Gastroesophageal sphincter (tissue), 4 donors: ENCODE measurements around the gene CERT1. TPM values are rescaled to one million over a fixed set of nuclear protein-coding genes. Genes with fewer than 3 reads are reported as not detected.
"Not testable (repeated sequence)": the region's sequence is repeated elsewhere in the genome, so short reads cannot be mapped to it uniquely, and the experiment has no call there.

Experiments used
- ATAC-seq: fragments of 150-250 bp; one replicate; pipeline ENCODE4 v1.9.1; 2016; ENCODE audit warnings: mild to moderate bottlenecking, moderate library complexity
- H3K27ac ChIP-seq, 4 donors: fragments of 200-600 bp; sonication (generic) in 3 of 4; 1 replicate in 3 of 4; 2 replicates in 1 of 4; pipeline ENCODE4 v1.5.1; 2016 to 2019
- H3K27me3 ChIP-seq: fragments of 200-600 bp; sonication (generic); one replicate; pipeline ENCODE4 v1.5.1; 2019
- H3K36me3 ChIP-seq, 2 donors: fragments of 200-600 bp; sonication (generic); one replicate each; pipeline ENCODE4 v1.5.1; 2019; ENCODE audit warnings: control low read depth in 1 of 2
- H3K4me1 ChIP-seq, 3 donors: fragments of 200-600 bp; sonication (generic); 1 replicate in 2 of 3; 2 replicates in 1 of 3; pipeline ENCODE4 v1.5.1; 2016 to 2019; ENCODE audit warnings: control low read depth in 2 of 3
- H3K4me3 ChIP-seq, 2 donors: fragments of 200-600 bp; sonication (generic); one replicate each; pipeline ENCODE4 v1.5.1; 2019; ENCODE audit warnings: mild to moderate bottlenecking in 1 of 2, moderate library complexity in 1 of 2
- H3K9me3 ChIP-seq, 3 donors: fragments of 200-600 bp; sonication (generic); one replicate each; pipeline ENCODE4 v1.5.1; 2017 to 2019; ENCODE audit warnings: control low read depth in 2 of 3
- EP300 ChIP-seq: sonication (generic); formaldehyde crosslinking; IDR thresholded peaks from one replicate; pipeline ENCODE4 v1.6.1; 2017; ENCODE audit warnings: antibody characterized with exemption, mild to moderate bottlenecking
- POLR2A ChIP-seq, 2 donors: fragments of 450-650 bp; IDR thresholded peaks; one replicate each; pipeline ENCODE4 v1.6.1; 2017; ENCODE audit warnings: antibody characterized with exemption in 2 of 2, mild to moderate bottlenecking in 2 of 2, moderate library complexity in 1 of 2
- POLR2AphosphoS5 ChIP-seq: sonication (generic); formaldehyde crosslinking; IDR thresholded peaks from one replicate; pipeline ENCODE4 v1.6.1; 2017; ENCODE audit warnings: antibody characterized with exemption
- WGBS, 2 donors: methylation state at CpG; one replicate each; pipeline ENCODE4 v1.1.5; 2018; ENCODE audit warnings: low coverage in 1 of 2; 5-methylcytosine and 5-hydroxymethylcytosine counted together
- total RNA-seq, 4 donors: library from RNA; depleted of rRNA; stranded (reverse); fragments of >200 nt; gene quantifications; one replicate each; pipeline ENCODE4 v1.1.0, GENCODE V29; 2016
- TF ChIP-seq, protein P1 (sequence below), 4 experiments: fragments of 200-600 bp in 2 of 4; fragments of 450-650 bp in 2 of 4; sonication (generic) in 1 of 4; IDR thresholded peaks; one replicate each; pipeline ENCODE4 v1.5.1; 2017 to 2019; ENCODE audit warnings: antibody characterized with exemption in 4 of 4, mild to moderate bottlenecking in 2 of 4, moderate library complexity in 2 of 4

Gene CERT1
- total RNA-seq, 4 donors from 2014 or later: 23.4 to 46.5 (median 36.6) TPM

DNA sequence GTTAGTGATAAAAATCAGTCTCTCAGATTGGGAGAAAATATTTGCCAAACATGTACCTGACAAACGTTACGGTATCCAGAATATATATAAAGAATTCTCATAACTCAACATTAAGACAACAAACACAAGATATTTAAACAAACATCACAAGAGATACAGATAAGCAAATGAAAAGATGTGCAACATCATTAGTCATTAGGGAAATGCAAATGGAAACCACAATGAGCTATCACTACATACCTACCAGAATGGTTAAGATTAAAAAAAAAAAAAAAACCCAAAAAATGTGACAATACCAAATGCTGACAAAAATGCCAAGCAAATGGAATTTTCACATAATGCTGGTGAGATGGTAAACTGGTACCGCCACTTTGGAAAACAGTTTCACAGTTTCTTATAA is 15.4 kb downstream of the CERT1 start:
- Histone ChIP-seq H3K4me1 (no peaks in the 10 kb centered on the region), H3K9me3 (no peaks in the 10 kb centered on the region), H3K4me3 (no peak overlapping the region), H3K27me3 (no peaks in the 10 kb centered on the region), H3K27ac (no peak overlapping the region), H3K36me3 (peaks cover 0 to 29% of the 10 kb centered on the region in 2 donors)
- TF ChIP-seq, protein P1, sequence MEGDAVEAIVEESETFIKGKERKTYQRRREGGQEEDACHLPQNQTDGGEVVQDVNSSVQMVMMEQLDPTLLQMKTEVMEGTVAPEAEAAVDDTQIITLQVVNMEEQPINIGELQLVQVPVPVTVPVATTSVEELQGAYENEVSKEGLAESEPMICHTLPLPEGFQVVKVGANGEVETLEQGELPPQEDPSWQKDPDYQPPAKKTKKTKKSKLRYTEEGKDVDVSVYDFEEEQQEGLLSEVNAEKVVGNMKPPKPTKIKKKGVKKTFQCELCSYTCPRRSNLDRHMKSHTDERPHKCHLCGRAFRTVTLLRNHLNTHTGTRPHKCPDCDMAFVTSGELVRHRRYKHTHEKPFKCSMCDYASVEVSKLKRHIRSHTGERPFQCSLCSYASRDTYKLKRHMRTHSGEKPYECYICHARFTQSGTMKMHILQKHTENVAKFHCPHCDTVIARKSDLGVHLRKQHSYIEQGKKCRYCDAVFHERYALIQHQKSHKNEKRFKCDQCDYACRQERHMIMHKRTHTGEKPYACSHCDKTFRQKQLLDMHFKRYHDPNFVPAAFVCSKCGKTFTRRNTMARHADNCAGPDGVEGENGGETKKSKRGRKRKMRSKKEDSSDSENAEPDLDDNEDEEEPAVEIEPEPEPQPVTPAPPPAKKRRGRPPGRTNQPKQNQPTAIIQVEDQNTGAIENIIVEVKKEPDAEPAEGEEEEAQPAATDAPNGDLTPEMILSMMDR (IDR thresholded peaks at IDR 0.05): no peak
- TF ChIP-seq EP300: no peak
- TF ChIP-seq POLR2AphosphoS5: no peak
- TF ChIP-seq POLR2A (IDR thresholded peaks at IDR 0.05): no peak
- ATAC-seq: no peak
- 96 to 100% methylated on average over 3 of the region's 3 CpGs for WGBS, 2 donors

DNA sequence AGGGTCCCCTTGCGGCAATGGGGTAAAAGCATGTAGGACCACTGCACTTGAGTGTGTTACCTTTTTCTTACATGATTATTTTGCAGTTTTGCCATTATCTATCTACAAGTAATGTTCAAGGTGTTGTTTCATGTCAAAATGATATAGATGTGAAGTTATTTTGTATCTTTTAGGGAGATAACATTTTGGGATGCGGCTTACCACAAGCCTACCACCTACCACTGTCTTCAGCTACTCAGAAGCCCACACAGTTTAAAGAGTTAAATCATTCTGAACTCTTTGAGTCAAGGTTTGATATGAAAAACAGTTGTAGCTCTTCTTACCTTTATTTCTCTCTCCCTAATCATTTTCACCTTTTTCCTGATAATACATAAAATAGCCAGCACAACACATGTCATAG is 19.8 kb downstream of the CERT1 start:
- peaks cover 0 to 8% (median 0%) of the 10 kb centered on the region in 3 donors for H3K9me3 ChIP-seq
- H3K27ac ChIP-seq: no peak overlapping the region
- H3K4me3 ChIP-seq: no peak overlapping the region
- no peak for TF ChIP-seq POLR2AphosphoS5
- TF ChIP-seq, protein P1 (IDR thresholded peaks at IDR 0.05): no peak
- no peak for TF ChIP-seq EP300
- TF ChIP-seq POLR2A (IDR thresholded peaks at IDR 0.05): no peak
- no peak for ATAC-seq
- 95 to 100% methylated on average over 1 to 2 of the region's 2 CpGs for WGBS, 2 donors
- H3K4me1 ChIP-seq: no peaks in the 10 kb centered on the region
- no peaks in the 10 kb centered on the region for H3K27me3 ChIP-seq
- peaks cover 0 to 15% of the 10 kb centered on the region in 2 donors for H3K36me3 ChIP-seq

DNA sequence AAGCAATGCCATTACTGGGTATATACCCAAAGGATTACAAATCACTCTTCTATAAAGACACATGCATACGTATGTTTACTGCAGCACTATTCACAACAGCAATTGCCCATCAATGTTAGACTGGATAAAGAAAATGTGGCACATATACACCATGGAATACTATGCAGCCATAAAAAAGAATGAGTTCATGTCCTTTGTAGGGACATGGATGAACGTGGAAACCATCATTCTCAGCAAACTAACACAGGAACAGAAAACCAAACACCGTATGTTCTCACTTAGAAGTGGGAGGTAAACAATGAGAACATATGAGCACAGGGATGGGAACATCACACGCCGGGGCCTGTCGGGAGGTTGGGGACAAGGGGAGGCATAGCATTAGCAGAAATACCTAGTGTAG is 21.6 kb downstream of the CERT1 start:
- WGBS, 2 donors: 90 to 100% methylated on average over 4 to 6 of the region's 6 CpGs
- ATAC-seq, H3K4me1 ChIP-seq, H3K27ac ChIP-seq, H3K4me3 ChIP-seq, H3K27me3 ChIP-seq: not testable (repeated sequence)
- Histone ChIP-seq H3K36me3 (peaks cover 0 to 15% of the 10 kb centered on the region in 2 donors), H3K9me3 (peaks cover 0 to 21% (median 0%) of the 10 kb centered on the region in 3 donors)

DNA sequence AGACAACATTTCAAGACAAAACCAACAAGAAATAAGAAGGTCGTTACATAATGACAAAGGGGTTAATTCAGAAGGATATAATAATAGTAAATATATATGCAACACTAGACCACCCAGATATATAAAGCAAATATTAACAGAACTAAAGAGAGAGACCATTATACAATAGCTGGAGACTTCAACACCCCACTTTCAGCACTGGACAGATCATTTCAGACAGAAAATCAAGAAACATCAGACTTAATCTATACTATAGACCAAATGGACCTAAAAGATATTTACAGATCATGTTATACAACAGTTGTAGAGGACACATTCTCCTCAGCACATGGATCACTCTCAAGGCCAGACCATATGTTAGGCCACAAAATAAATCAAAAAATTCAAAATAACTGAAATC is 26.8 kb downstream of the CERT1 start:
- TF ChIP-seq EP300 (no peak), POLR2A (IDR thresholded peaks at IDR 0.05) (no peak), POLR2AphosphoS5 (no peak)
- TF ChIP-seq, protein P1 (IDR thresholded peaks at IDR 0.05): no peak
- 59 to 89% methylated on average over 1 of the region's 1 CpG for WGBS, 2 donors
- no peak for ATAC-seq
- Histone ChIP-seq H3K9me3 (peaks cover 0 to 26% (median 0%) of the 10 kb centered on the region in 3 donors), H3K27ac (no peak overlapping the region), H3K4me1 (no peaks in the 10 kb centered on the region), H3K36me3 (no peaks in the 10 kb centered on the region), H3K27me3 (no peaks in the 10 kb centered on the region), H3K4me3 (no peak overlapping the region)

DNA sequence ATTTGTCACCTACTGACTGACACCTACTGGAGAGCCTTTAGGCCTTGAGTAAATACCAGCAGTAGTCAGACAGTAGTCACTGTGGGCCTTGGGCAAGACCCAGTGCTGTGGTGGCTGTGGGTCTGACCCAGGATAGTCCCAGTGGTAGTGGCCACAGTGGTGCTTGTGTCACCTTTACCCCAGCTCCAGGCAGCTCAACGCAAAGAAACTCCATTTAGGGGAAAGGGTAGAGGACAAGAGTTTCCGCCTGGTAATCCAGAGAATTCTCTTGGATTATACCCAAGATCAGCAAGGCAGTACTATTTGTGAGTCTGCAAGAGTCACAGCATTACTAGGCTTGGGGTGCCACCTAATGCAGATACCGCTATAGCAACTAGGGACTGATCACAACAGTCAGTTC is 28.9 kb downstream of the CERT1 start:
- Histone ChIP-seq H3K27me3 (no peaks in the 10 kb centered on the region), H3K9me3 (peaks cover 0 to 26% (median 0%) of the 10 kb centered on the region in 3 donors), H3K4me1 (no peaks in the 10 kb centered on the region), H3K36me3 (no peaks in the 10 kb centered on the region), H3K4me3 (no peak overlapping the region), H3K27ac (no peak overlapping the region)
- ATAC-seq: no peak
- WGBS, 2 donors: 84 to 100% methylated on average over 1 to 2 of the region's 3 CpGs
- no peak for TF ChIP-seq EP300
- TF ChIP-seq, protein P1 (IDR thresholded peaks at IDR 0.05): no peak
- no peak for TF ChIP-seq POLR2A (IDR thresholded peaks at IDR 0.05)
- no peak for TF ChIP-seq POLR2AphosphoS5
